ENCODE measurements around the gene ADAMTS2. TPM values are rescaled to one million over a fixed set of nuclear protein-coding genes. Genes with fewer than 3 reads are reported as not detected.

ADAMTS2 gene
- total RNA-seq, 1 experiment from 2014 or later, result not detected

DNA sequence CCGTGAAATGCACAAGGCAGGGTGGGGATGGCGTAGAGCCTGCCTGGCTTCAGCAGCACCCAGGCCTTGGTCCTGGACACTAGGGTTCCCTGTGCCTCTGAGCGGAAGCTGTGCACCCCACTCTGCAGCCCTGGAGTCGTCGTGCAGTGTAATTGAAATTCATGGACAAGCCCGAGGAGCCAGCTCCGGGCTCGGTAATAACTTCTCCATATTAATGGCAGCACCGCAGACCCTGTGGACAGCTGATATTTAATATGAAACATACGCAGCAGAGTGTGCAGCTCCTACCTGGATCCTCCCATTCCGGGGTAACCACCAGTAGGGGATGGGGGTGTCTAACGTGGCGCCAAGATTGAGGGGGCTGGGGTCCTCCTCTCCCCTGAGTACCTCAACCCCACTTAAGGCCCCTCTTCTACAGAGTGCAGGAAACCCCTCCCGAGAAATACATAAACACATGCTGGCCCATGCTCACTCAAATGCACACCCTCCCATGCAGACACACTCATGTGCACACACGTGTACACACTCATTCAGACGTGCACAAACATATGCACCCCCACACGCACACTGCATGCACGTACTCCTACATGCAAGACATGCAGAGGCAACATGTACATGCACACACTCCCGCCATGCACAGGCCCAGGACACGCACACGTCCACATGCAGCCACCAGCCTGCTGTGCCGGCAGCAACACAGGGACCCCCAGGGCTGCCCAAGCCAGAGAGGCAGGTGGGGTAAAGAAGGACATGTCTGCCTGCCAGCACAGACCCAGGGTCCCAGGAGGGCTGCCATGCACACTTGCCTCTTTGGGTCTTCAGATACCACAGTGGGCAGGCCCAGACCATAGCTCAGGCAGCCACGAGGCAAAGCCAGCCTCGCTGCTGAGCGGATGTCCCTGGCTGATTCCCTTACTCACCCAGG is 8.1 kb downstream of the ADAMTS2 start:
- Histone ChIP-seq H4K20me1 (ENCODE audit: insufficient read depth, low read depth, low read length) (no peaks in the 10 kb centered on the region), H3K9me3 (ENCODE audit: low read length) (no peaks in the 10 kb centered on the region), H3K4me2 (ENCODE audit: low read depth, low read length, poor library complexity, severe bottlenecking) (no peak overlapping the region), H3K4me1 (ENCODE audit: low read length) (no peaks in the 10 kb centered on the region), H3K27ac (ENCODE audit: low read length) (no peak overlapping the region), H3K4me3 (ENCODE audit: low read length) (no peak overlapping the region), H3K9ac (ENCODE audit: low read length) (no peak overlapping the region), H3K79me2 (ENCODE audit: low read length) (no peaks in the 10 kb centered on the region), H3K36me3 (ENCODE audit: insufficient read depth, low read length) (no peaks in the 10 kb centered on the region), H3K9me2 (replicated peaks; ENCODE audit: insufficient read depth, low read length) (no peaks in the 10 kb centered on the region), H3K27me3 (ENCODE audit: low read length) (no peaks in the 10 kb centered on the region), H2AFZ (ENCODE audit: low read length) (no peak overlapping the region)
- no peak for DNase-seq

DNA sequence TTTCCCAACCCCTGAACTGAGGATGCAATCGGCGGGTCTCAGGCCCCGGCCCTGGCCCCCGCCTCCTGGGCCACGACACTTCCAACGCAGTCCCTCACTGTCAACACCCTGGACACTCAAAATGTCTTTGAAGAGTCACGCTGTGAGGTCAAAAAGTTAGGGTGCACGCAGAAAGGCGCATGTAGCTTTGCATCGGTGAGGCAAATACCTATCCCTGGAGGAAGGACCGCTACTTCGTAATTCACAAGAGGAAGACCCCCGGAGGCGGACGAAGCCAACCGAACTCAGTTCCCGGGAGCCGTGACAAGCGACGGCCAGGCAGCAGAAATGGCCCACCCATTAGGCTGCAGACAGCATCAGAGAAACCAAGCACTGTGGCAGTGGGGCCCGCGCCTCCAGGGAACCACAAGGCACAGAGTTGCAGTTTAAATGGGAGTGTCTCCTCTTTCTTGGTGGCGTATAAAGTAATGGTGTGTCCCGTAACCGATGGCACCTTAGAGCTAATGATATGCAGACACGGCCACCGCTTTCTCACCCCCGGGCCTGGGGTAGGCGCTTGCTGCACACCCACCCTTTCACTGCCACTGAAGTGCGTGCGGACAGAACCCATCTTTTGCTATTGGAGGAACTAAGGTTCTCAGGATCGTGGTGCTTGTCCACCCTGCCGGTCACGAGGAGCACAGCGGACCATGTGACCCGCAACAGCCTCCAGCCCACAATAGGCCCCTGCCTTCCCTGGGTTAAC is 9.0 kb downstream of the ADAMTS2 start:
- H3K36me3 ChIP-seq (ENCODE audit: insufficient read depth, low read length), result no peaks in the 10 kb centered on the region
- H3K9me3 ChIP-seq (ENCODE audit: low read length), result no peaks in the 10 kb centered on the region
- no peak for DNase-seq
- H3K4me1 ChIP-seq (ENCODE audit: low read length), result no peaks in the 10 kb centered on the region
- H4K20me1 ChIP-seq (ENCODE audit: insufficient read depth, low read depth, low read length), result no peaks in the 10 kb centered on the region
- no peaks in the 10 kb centered on the region for H3K9me2 ChIP-seq (replicated peaks; ENCODE audit: insufficient read depth, low read length)
- no peaks in the 10 kb centered on the region for H3K27me3 ChIP-seq (ENCODE audit: low read length)
- no peak overlapping the region for H3K9ac ChIP-seq (ENCODE audit: low read length)
- no peak overlapping the region for H3K4me3 ChIP-seq (ENCODE audit: low read length)
- no peaks in the 10 kb centered on the region for H3K79me2 ChIP-seq (ENCODE audit: low read length)
- H3K4me2 ChIP-seq (ENCODE audit: low read depth, low read length, poor library complexity, severe bottlenecking), result no peak overlapping the region
- H3K27ac ChIP-seq (ENCODE audit: low read length), result no peak overlapping the region
- no peak overlapping the region for H2AFZ ChIP-seq (ENCODE audit: low read length)

DNA sequence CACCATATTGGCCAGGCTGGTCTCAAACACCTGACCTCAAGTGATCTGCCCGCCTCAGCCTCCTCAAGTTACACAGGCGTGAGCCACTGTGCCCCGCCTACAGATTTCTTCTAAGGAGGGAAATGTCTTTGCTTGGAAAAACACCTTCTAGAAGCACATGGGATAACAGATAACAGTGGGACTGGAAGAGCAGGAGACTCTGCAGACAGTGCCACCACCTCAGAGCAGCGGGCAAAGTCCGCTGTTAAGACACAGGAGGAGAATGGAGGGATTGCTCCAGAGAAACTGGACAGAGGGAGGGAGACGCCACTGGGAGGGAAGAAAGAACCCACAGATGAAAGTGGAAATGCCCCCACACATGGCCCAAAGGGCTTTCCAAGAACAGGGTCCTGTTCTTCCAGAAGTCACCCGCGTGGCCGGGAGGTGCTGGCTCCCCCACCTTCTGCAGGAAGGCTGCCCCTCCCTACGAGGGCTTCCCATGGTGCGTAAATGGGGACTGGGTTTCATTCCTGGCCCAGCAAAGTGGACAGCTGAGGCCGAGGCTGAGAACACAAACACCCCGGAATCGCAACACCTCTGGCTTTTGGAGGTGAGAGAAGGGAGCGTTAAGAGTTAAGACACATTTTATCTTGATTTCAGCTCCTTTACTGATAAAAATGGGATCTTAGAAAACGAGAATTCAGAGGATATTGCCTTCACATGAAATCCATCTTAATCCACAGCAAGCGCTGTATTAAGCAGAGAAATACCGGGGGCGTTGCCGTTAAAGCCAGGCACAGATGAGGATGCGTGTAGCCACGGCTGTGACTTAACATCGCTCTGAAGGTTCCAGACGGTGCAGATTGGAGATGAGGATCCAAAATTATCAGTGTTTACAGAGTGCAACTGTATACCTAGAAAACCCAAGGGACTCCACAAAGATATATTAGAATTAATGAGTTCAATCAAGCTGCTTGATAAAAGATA is 11.2 kb downstream of the ADAMTS2 start:
- no peak overlapping the region for H3K4me3 ChIP-seq (ENCODE audit: low read length)
- no peak overlapping the region for H3K27ac ChIP-seq (ENCODE audit: low read length)
- no peaks in the 10 kb centered on the region for H3K79me2 ChIP-seq (ENCODE audit: low read length)
- H3K4me2 ChIP-seq (ENCODE audit: low read depth, low read length, poor library complexity, severe bottlenecking), result no peak overlapping the region
- H2AFZ ChIP-seq (ENCODE audit: low read length), result no peak overlapping the region
- no peaks in the 10 kb centered on the region for H3K36me3 ChIP-seq (ENCODE audit: insufficient read depth, low read length)
- no peaks in the 10 kb centered on the region for H4K20me1 ChIP-seq (ENCODE audit: insufficient read depth, low read depth, low read length)
- H3K9me2 ChIP-seq (replicated peaks; ENCODE audit: insufficient read depth, low read length), result no peaks in the 10 kb centered on the region
- H3K9me3 ChIP-seq (ENCODE audit: low read length), result no peaks in the 10 kb centered on the region
- H3K4me1 ChIP-seq (ENCODE audit: low read length), result no peaks in the 10 kb centered on the region
- no peaks in the 10 kb centered on the region for H3K27me3 ChIP-seq (ENCODE audit: low read length)
- H3K9ac ChIP-seq (ENCODE audit: low read length), result no peak overlapping the region
- DNase-seq, result no peak

DNA sequence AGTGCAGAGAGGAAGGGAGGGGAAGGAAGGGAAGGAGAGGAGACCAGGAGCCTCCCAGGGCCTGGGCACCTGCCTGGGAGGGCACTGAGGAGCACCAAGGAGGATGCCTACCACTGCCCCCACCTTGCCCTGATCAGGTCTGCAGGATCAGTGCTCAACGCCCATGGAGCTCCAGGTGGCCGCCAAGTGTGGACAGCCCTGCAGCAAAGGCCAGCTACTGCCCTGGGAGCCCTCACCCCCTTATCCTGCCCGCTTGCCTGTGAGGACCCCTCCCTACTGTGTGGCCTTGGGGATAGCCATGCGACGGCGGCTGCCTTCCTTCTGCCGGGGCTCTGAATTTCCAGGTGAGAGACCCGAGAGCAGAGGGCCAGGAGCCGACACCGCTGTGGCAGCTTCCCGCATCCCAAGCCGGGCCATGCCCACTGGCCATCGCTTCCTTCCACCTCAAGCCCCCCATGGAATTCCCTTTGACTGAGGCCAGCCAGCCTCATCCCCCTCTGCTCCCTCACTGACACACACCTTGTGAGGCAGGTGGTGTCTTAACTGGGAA is 12.4 kb downstream of the ADAMTS2 start:
- Histone ChIP-seq H3K27me3 (ENCODE audit: low read length) (no peaks in the 10 kb centered on the region), H3K4me2 (ENCODE audit: low read depth, low read length, poor library complexity, severe bottlenecking) (no peak overlapping the region), H3K9ac (ENCODE audit: low read length) (no peak overlapping the region), H3K9me2 (replicated peaks; ENCODE audit: insufficient read depth, low read length) (no peaks in the 10 kb centered on the region), H3K4me3 (ENCODE audit: low read length) (no peak overlapping the region), H3K36me3 (ENCODE audit: insufficient read depth, low read length) (no peaks in the 10 kb centered on the region), H3K4me1 (ENCODE audit: low read length) (no peaks in the 10 kb centered on the region), H3K27ac (ENCODE audit: low read length) (no peak overlapping the region), H4K20me1 (ENCODE audit: insufficient read depth, low read depth, low read length) (no peaks in the 10 kb centered on the region), H2AFZ (ENCODE audit: low read length) (no peak overlapping the region), H3K9me3 (ENCODE audit: low read length) (no peaks in the 10 kb centered on the region), H3K79me2 (ENCODE audit: low read length) (no peaks in the 10 kb centered on the region)
- DNase-seq, result no peak

DNA sequence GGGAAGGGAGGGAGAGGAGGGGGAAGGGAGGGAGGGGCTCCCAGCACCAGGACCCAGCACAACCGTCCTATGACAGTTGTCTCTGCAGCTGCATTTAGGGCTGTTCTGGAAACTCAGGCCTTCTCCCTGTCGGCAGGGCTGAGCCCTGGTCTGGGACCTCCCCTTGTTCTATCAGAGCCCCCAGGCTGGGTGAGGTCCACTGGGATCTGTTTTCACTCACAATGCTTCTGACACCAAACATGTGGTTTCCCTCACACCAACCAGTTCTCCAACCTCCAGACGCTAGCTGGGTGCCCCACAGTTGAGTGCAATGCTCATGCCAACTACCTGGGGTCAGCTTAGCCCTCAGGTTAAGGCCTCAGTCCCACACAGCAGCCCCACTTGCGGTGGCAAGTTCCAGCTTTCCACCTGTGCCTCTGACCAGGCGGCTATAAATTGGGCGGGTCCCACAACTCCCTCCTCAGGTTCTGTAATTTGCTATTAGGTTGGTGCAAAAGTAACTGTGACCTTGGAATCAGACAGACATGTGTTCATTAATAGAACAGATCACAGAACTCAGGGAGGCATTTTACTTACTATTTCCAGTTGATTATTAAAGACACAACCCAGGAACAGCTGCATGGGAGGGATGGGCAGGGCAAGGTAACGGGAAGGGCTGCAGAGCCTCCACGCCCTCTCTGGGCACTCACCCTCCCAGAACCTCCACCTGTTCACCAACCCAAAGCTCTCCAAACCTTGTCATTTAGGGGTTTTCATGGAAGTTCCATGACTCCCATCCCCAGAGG is 13.5 kb downstream of the ADAMTS2 start:
- no peaks in the 10 kb centered on the region for H3K27me3 ChIP-seq (ENCODE audit: low read length)
- H3K9ac ChIP-seq (ENCODE audit: low read length), result no peak overlapping the region

DNA sequence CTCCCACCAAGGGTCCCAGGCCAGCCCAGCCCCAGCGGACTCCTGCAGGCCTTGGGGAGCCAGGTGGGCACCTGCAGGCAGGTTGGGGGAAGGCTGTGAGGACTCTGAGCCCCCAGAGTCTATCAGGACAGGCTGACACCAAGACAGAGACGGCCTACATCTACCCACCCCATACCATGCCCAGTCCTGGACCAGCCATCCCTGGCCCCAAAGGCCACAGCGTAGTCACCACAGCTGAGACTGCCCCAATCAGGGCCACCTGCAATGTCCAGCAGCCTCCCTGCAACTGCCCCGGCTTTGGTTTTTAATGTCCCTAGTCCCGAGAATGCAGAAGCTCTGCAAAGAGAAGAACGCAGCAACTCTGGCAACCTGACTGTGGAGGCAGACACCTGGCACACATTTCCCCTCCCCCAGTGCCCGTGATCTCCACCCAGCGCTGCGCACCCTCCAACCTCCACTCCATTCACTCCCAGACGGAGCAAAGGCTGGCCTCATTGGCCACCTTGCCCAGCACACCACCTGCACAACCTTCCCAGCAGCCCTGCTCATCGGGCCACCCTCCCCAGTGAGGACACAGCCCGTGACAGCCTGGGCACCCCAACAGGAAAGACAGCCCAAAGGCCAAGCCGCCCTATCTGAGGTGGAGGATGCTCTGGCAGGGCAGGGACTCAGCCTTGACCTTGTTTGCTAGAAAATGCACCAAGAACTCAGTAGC is 14.9 kb downstream of the ADAMTS2 start:
- Histone ChIP-seq H3K4me2 (ENCODE audit: low read depth, low read length, poor library complexity, severe bottlenecking) (no peak overlapping the region), H3K27ac (ENCODE audit: low read length) (no peak overlapping the region), H3K79me2 (ENCODE audit: low read length) (no peaks in the 10 kb centered on the region), H3K4me1 (ENCODE audit: low read length) (no peaks in the 10 kb centered on the region), H2AFZ (ENCODE audit: low read length) (no peak overlapping the region), H3K9ac (ENCODE audit: low read length) (no peak overlapping the region), H3K9me2 (replicated peaks; ENCODE audit: insufficient read depth, low read length) (no peaks in the 10 kb centered on the region), H3K27me3 (ENCODE audit: low read length) (no peaks in the 10 kb centered on the region), H3K36me3 (ENCODE audit: insufficient read depth, low read length) (no peaks in the 10 kb centered on the region), H3K4me3 (ENCODE audit: low read length) (no peak overlapping the region), H4K20me1 (ENCODE audit: insufficient read depth, low read depth, low read length) (no peaks in the 10 kb centered on the region), H3K9me3 (ENCODE audit: low read length) (no peaks in the 10 kb centered on the region)
- DNase-seq, result no peak

More for the DNA sequence above, 13.5 kb downstream of the ADAMTS2 start:
- H2AFZ ChIP-seq (ENCODE audit: low read length), result no peak overlapping the region
- no peaks in the 10 kb centered on the region for H3K4me1 ChIP-seq (ENCODE audit: low read length)
- no peak overlapping the region for H3K4me2 ChIP-seq (ENCODE audit: low read depth, low read length, poor library complexity, severe bottlenecking)
- DNase-seq, result no peak
- H3K9me3 ChIP-seq (ENCODE audit: low read length), result no peaks in the 10 kb centered on the region
- H3K36me3 ChIP-seq (ENCODE audit: insufficient read depth, low read length), result no peaks in the 10 kb centered on the region
- H3K9me2 ChIP-seq (replicated peaks; ENCODE audit: insufficient read depth, low read length), result no peaks in the 10 kb centered on the region
- no peak overlapping the region for H3K27ac ChIP-seq (ENCODE audit: low read length)
- H3K4me3 ChIP-seq (ENCODE audit: low read length), result no peak overlapping the region
- H3K79me2 ChIP-seq (ENCODE audit: low read length), result no peaks in the 10 kb centered on the region
- no peaks in the 10 kb centered on the region for H4K20me1 ChIP-seq (ENCODE audit: insufficient read depth, low read depth, low read length)

DNA sequence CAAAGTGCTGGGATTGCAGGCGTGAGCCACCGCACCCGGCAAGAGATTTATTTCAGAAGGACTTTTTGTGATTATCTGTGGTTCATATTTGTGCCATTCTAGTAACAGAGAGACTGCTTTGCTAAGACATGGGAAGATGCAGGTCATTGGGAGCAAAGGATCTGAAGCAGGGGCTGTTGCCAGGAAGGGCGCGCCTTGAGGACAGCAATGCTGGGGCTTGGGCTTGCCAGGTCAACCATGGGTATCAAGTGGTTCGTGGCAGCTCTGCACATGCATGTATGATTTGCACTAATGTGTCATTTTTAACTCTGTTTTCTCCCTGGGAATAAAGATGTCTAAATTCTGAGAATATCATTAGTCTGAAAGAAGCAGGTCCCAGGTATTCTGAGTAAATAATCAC is 17.0 kb downstream of the ADAMTS2 start:
- no peaks in the 10 kb centered on the region for H3K79me2 ChIP-seq (ENCODE audit: low read length)
- H3K4me2 ChIP-seq (ENCODE audit: low read depth, low read length, poor library complexity, severe bottlenecking), result no peak overlapping the region
- no peaks in the 10 kb centered on the region for H3K9me3 ChIP-seq (ENCODE audit: low read length)
- H4K20me1 ChIP-seq (ENCODE audit: insufficient read depth, low read depth, low read length), result no peaks in the 10 kb centered on the region
- DNase-seq, result no peak
- H3K4me3 ChIP-seq (ENCODE audit: low read length), result no peak overlapping the region
- H3K36me3 ChIP-seq (ENCODE audit: insufficient read depth, low read length), result no peaks in the 10 kb centered on the region
- H2AFZ ChIP-seq (ENCODE audit: low read length), result no peak overlapping the region
- no peaks in the 10 kb centered on the region for H3K4me1 ChIP-seq (ENCODE audit: low read length)
- no peaks in the 10 kb centered on the region for H3K9me2 ChIP-seq (replicated peaks; ENCODE audit: insufficient read depth, low read length)
- no peak overlapping the region for H3K27ac ChIP-seq (ENCODE audit: low read length)
- H3K27me3 ChIP-seq (ENCODE audit: low read length), result no peaks in the 10 kb centered on the region
- no peak overlapping the region for H3K9ac ChIP-seq (ENCODE audit: low read length)
